HG03378 (cell line): Measurements from ENCODE around the gene KCNJ15.
"Not testable (repeated sequence)": the region's sequence is repeated elsewhere in the genome, so short reads cannot be mapped to it uniquely, and the experiment has no call there.

Experiments
- ATAC-seq: cut with Tn5 transposase; IDR thresholded peaks from one replicate; pipeline ENCODE4 v1.9.1; 2021; ENCODE audit warnings: mild to moderate bottlenecking, moderate library complexity; ENCODE audit not compliant: unreplicated experiment

The KCNJ15 gene

GRCh38 chr21:38244407-38244787 lies 12.4 kb upstream of the KCNJ15 start:
- no peak for ATAC-seq

GRCh38 chr21:38244885-38245869 lies 11.6 kb upstream of the KCNJ15 start:
- ATAC-seq, result peak; percentile 87

- ATAC-seq, result no peak
Observed at GRCh38 chr21:38246511-38246910, 10.3 kb upstream of the KCNJ15 start.

GRCh38 chr21:38247054-38247453 lies 9.7 kb upstream of the KCNJ15 start:
- ATAC-seq, result not testable (repeated sequence)

- ATAC-seq, result no peak
Observed at GRCh38 chr21:38247738-38248510, 8.9 kb upstream of the KCNJ15 start.

- peak; percentile 72 for ATAC-seq
Observed at GRCh38 chr21:38249256-38249655, 7.5 kb upstream of the KCNJ15 start.

- no peak for ATAC-seq
Observed at GRCh38 chr21:38249696-38250278, 7.0 kb upstream of the KCNJ15 start.

- no peak for ATAC-seq
Observed at GRCh38 chr21:38250991-38251418, 5.8 kb upstream of the KCNJ15 start.

- no peak for ATAC-seq
Observed at GRCh38 chr21:38254970-38255369, 1.8 kb upstream of the KCNJ15 start.

- ATAC-seq, result no peak
Observed at GRCh38 chr21:38255571-38256117, 1.1 kb upstream of the KCNJ15 start.

- ATAC-seq, result no peak
Observed at GRCh38 chr21:38257667-38258066, 876 bp downstream of the KCNJ15 start.

- ATAC-seq, result no peak
Observed at GRCh38 chr21:38258521-38259485, 2.0 kb downstream of the KCNJ15 start.

- ATAC-seq, result no peak
Observed at GRCh38 chr21:38259665-38260064, 2.9 kb downstream of the KCNJ15 start.

- no peak for ATAC-seq
Observed at GRCh38 chr21:38260426-38260825, 3.6 kb downstream of the KCNJ15 start.

- ATAC-seq, result no peak
Observed at GRCh38 chr21:38261851-38262250, 5.1 kb downstream of the KCNJ15 start.

- no peak for ATAC-seq
Observed at GRCh38 chr21:38263493-38263892, 6.7 kb downstream of the KCNJ15 start.

- ATAC-seq, result no peak
Observed at GRCh38 chr21:38264571-38264970, 7.8 kb downstream of the KCNJ15 start.

GRCh38 chr21:38265166-38265565 lies 8.4 kb downstream of the KCNJ15 start:
- no peak for ATAC-seq

GRCh38 chr21:38266732-38267131 lies 9.9 kb downstream of the KCNJ15 start:
- ATAC-seq, result no peak
